Adipocyte (in vitro differentiated cells): ENCODE data around the gene KRT83.

Experiments used
- DNase-seq: peaks from one replicate; pipeline ENCODE4 v3.0.0-alpha.2; 2015; ENCODE audit warnings: low read depth
- H3K27me3 ChIP-seq: replicated peaks from 2 replicates; pipeline ENCODE4 v1.7.0; 2013; ENCODE audit warnings: mild to moderate bottlenecking, low read length, moderate library complexity; ENCODE audit not compliant: control insufficient read depth, insufficient read depth
- H3K36me3 ChIP-seq: 2 replicates; pipeline ENCODE4 v1.7.0; 2013; ENCODE audit warnings: low read length, mild to moderate bottlenecking, moderate library complexity; ENCODE audit not compliant: control insufficient read depth, insufficient read depth, severe bottlenecking
- H3K4me1 ChIP-seq: 2 replicates; pipeline ENCODE4 v1.7.0; 2013; ENCODE audit warnings: mild to moderate bottlenecking, low read length, moderate library complexity; ENCODE audit not compliant: control insufficient read depth, insufficient read depth
- H3K4me3 ChIP-seq: 2 replicates; pipeline ENCODE4 v1.7.0; 2013; ENCODE audit warnings: mild to moderate bottlenecking, low read length, moderate library complexity
- H3K9ac ChIP-seq: 2 replicates; pipeline ENCODE4 v1.7.0; 2013; ENCODE audit warnings: mild to moderate bottlenecking, low read length, moderate library complexity
- H3K9me3 ChIP-seq: 2 replicates; pipeline ENCODE4 v1.7.0; 2013; ENCODE audit warnings: mild to moderate bottlenecking, low read length, moderate library complexity; ENCODE audit not compliant: control insufficient read depth

KRT83 gene

DNA sequence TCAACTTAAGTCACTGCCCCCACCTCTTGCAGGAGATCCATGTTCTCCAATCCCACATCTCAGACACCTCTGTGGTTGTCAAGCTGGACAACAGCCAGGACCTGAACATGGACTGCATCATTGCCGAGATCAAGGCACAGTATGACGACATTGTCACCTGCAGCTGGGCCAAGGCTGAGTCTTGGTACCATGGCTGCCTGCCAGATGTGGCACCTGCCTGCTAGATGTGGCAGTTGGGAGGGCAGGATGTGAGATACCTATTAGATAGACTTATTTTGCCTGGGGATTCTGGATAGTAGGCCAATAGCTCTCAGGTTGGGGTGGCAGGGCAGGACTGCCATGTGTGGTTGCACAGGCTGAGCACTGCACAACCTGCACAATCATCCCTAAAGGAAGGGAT is 54.7 kb downstream of the KRT83 start:
- Histone ChIP-seq H3K27me3 (peaks cover 20% of the 10 kb centered on the region), H3K4me3 (no peak overlapping the region), H3K9me3 (peaks cover 9% of the 10 kb centered on the region), H3K9ac (no peak overlapping the region), H3K36me3 (no peaks in the 10 kb centered on the region), H3K4me1 (peaks cover 5% of the 10 kb centered on the region)
- no peak for DNase-seq

GRCh38 chr12:52264435-52264825 is 56.8 kb downstream of the KRT83 start:
- Histone ChIP-seq H3K4me1 (peaks cover 5% of the 10 kb centered on the region), H3K36me3 (no peaks in the 10 kb centered on the region), H3K27me3 (peaks cover 22% of the 10 kb centered on the region), H3K9ac (no peak overlapping the region), H3K9me3 (no peaks in the 10 kb centered on the region), H3K4me3 (no peak overlapping the region)
- DNase-seq, result peak; percentile 36
